Suprapubic skin (tissue), 4 donors: ENCODE data around the gene NR2F1-AS1. TPM values are rescaled to one million over a fixed set of nuclear protein-coding genes. Genes with fewer than 3 reads are reported as not detected.

Experiments used
- DNase-seq, 2 donors: peaks; one replicate each; pipeline ENCODE4 v3.0.0-alpha.2; 2019; ENCODE audit warnings: low spot score in 2 of 2
- H3K27ac ChIP-seq: fragments of 200-600 bp; sonication (generic); one replicate; pipeline ENCODE4 v1.5.1; 2019
- H3K27me3 ChIP-seq: fragments of 200-600 bp; sonication (generic); one replicate; pipeline ENCODE4 v1.5.1; 2019
- H3K36me3 ChIP-seq: fragments of 200-600 bp; sonication (generic); one replicate; pipeline ENCODE4 v1.5.1; 2019
- H3K4me1 ChIP-seq: fragments of 200-600 bp; sonication (generic); one replicate; pipeline ENCODE4 v1.5.1; 2019
- H3K4me3 ChIP-seq: fragments of 200-600 bp; sonication (generic); one replicate; pipeline ENCODE4 v1.5.1; 2019; ENCODE audit warnings: mild to moderate bottlenecking
- H3K9me3 ChIP-seq: fragments of 200-600 bp; sonication (generic); one replicate; pipeline ENCODE4 v1.5.1; 2019
- CTCF ChIP-seq, 2 donors: fragments of 200-600 bp in 1 of 2; fragments of 450-650 bp in 1 of 2; sonication (generic) in 1 of 2; IDR thresholded peaks; one replicate each; pipeline ENCODE4 v1.5.1; 2016 to 2019; ENCODE audit warnings: antibody characterized with exemption in 2 of 2, mild to moderate bottlenecking in 1 of 2, moderate library complexity in 1 of 2
- EP300 ChIP-seq: sonication (generic); formaldehyde crosslinking; IDR thresholded peaks from one replicate; pipeline ENCODE4 v1.6.1; 2017; ENCODE audit warnings: antibody characterized with exemption
- POLR2A ChIP-seq, 2 donors: fragments of 450-650 bp; IDR thresholded peaks; one replicate each; pipeline ENCODE4 v1.6.1; 2017; ENCODE audit warnings: antibody characterized with exemption in 2 of 2, mild to moderate bottlenecking in 2 of 2, moderate library complexity in 2 of 2
- POLR2AphosphoS5 ChIP-seq, 3 donors: sonication (generic); formaldehyde crosslinking; IDR thresholded peaks; one replicate each; pipeline ENCODE4 v1.6.1; 2017; ENCODE audit warnings: antibody characterized with exemption in 3 of 3
- WGBS: methylation state at CpG from one replicate; pipeline ENCODE4 v1.1.5; 2018; 5-methylcytosine and 5-hydroxymethylcytosine counted together
- total RNA-seq, 4 donors: library from RNA; depleted of rRNA; stranded (reverse); fragments of >200 nt; gene quantifications; one replicate each; pipeline ENCODE4 v1.1.0, GENCODE V29; 2016

NR2F1-AS1 gene
- total RNA-seq, 4 donors from 2014 or later = 0.76 to 1.4 (median 1.2) TPM

DNA sequence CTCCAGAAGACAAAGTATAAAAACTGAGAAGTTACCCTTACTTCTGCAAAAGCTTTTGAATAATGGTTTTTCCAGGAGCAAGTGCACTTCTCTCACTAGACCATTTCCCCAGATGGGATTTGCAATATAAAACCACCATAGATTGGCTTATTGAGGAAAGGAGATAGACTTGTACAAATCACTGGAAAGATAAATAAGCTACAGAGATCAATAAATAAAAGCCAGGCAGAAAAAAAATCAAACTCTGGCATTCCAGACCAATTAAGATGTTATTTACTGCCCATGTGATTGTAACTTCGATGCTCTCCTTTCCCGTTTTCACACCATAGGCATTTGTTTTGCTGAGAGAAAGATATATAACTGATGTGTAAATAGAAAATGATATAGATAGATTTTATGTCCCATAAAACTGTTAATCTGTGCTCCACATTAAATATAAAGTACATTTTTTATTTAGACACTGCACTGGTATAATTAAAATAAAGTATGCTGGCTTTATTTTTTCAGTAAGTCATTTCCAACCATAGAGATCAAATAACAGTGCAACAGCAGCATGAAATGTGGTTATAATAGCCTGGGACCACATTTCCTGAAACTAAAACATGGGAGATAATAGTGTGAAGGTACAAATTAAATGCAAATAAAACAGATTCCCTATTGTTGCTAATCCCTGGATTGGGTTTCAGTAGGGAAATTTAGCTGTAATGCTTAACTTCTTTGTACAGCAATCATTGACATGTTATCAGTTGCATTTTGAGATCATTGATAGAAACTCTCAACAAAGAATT lies 177.7 kb downstream of the NR2F1-AS1 start:
- Histone ChIP-seq H3K9me3 (no peaks in the 10 kb centered on the region), H3K27ac (no peak overlapping the region), H3K4me1 (no peaks in the 10 kb centered on the region), H3K4me3 (no peak overlapping the region), H3K36me3 (no peaks in the 10 kb centered on the region), H3K27me3 (no peaks in the 10 kb centered on the region)
- TF ChIP-seq CTCF (IDR thresholded peaks at IDR 0.05) (no peak), EP300 (no peak), POLR2A (IDR thresholded peaks at IDR 0.05) (no peak), POLR2AphosphoS5 (IDR thresholded peaks at IDR 0.05) (no peak)
- no peak for DNase-seq
- 83% methylated on average over 2 of the region's 2 CpGs for WGBS

- Histone ChIP-seq H3K4me3 (no peak overlapping the region), H3K27me3 (no peaks in the 10 kb centered on the region), H3K4me1 (no peaks in the 10 kb centered on the region), H3K27ac (no peak overlapping the region), H3K36me3 (no peaks in the 10 kb centered on the region), H3K9me3 (no peaks in the 10 kb centered on the region)
- TF ChIP-seq POLR2A (IDR thresholded peaks at IDR 0.05) (no peak), CTCF (IDR thresholded peaks at IDR 0.05) (no peak), POLR2AphosphoS5 (IDR thresholded peaks at IDR 0.05) (no peak), EP300 (no peak)
- WGBS = 95% methylated on average over 4 of the region's 4 CpGs
- DNase-seq = no peak
These were observed 178.6 kb downstream of the NR2F1-AS1 start for GRCh38 chr5:93402451-93402850.

- H3K4me3 ChIP-seq = no peak overlapping the region
- no peak for DNase-seq
- no peaks in the 10 kb centered on the region for H3K27me3 ChIP-seq
- H3K9me3 ChIP-seq = no peaks in the 10 kb centered on the region
- no peaks in the 10 kb centered on the region for H3K4me1 ChIP-seq
- H3K36me3 ChIP-seq = no peaks in the 10 kb centered on the region
- 86% methylated on average over 3 of the region's 3 CpGs for WGBS
- TF ChIP-seq POLR2A (IDR thresholded peaks at IDR 0.05) (no peak), CTCF (IDR thresholded peaks at IDR 0.05) (no peak), POLR2AphosphoS5 (IDR thresholded peaks at IDR 0.05) (no peak), EP300 (no peak)
- H3K27ac ChIP-seq = no peak overlapping the region
These were observed 179.3 kb downstream of the NR2F1-AS1 start for GRCh38 chr5:93401634-93402213.

- H3K27ac ChIP-seq = no peak overlapping the region
- no peaks in the 10 kb centered on the region for H3K27me3 ChIP-seq
- no peak for DNase-seq
- 47% methylated on average over 3 of the region's 3 CpGs for WGBS
- no peak for TF ChIP-seq POLR2AphosphoS5 (IDR thresholded peaks at IDR 0.05)
- TF ChIP-seq EP300 = no peak
- TF ChIP-seq CTCF (IDR thresholded peaks at IDR 0.05) = no peak
- no peak for TF ChIP-seq POLR2A (IDR thresholded peaks at IDR 0.05)
- H3K36me3 ChIP-seq = no peaks in the 10 kb centered on the region
- H3K9me3 ChIP-seq = no peaks in the 10 kb centered on the region
- H3K4me1 ChIP-seq = no peaks in the 10 kb centered on the region
- no peak overlapping the region for H3K4me3 ChIP-seq
These were observed 181.3 kb downstream of the NR2F1-AS1 start for GRCh38 chr5:93399675-93400074.

DNA sequence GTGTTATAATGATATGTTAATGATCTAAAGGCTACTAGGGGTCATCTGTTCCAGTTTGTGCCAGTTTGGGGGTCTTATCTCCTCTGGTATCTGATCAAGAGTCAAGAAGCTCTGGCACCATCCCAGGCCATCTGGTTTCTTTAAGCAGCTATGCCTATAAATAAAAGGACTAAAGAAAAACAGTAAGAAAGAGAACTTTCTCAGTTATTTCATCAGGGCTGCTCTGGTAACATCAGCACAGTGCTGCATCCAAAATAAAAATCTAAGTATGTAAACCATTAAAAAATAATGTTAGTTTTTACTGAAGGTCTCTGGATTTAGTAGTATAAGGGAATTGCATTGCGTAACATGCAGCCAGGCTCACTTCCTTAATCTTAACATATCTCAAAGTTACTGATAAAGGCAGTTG lies 185.0 kb downstream of the NR2F1-AS1 start:
- TF ChIP-seq POLR2A (IDR thresholded peaks at IDR 0.05) (no peak), POLR2AphosphoS5 (IDR thresholded peaks at IDR 0.05) (no peak), EP300 (no peak), CTCF (IDR thresholded peaks at IDR 0.05) (no peak)
- DNase-seq = no peak
- Histone ChIP-seq H3K27ac (no peak overlapping the region), H3K4me1 (no peaks in the 10 kb centered on the region), H3K9me3 (no peaks in the 10 kb centered on the region), H3K27me3 (no peaks in the 10 kb centered on the region), H3K36me3 (no peaks in the 10 kb centered on the region), H3K4me3 (no peak overlapping the region)
- WGBS = 80% methylated on average over 1 of the region's 1 CpG
